HCT116 (cell line): Measurements from ENCODE around the gene TOR1AIP1. TPM values are rescaled to one million over a fixed set of nuclear protein-coding genes. Genes with fewer than 3 reads are reported as not detected.

Experiments
- ELF1 ChIP-seq: IDR thresholded peaks from 2 replicates; pipeline ENCODE4 v1.6.1; 2012; ENCODE audit warnings: low read depth, borderline replicate concordance
- POLR2AphosphoS5 ChIP-seq: IDR thresholded peaks from 2 replicates; pipeline ENCODE4 v1.6.1; 2011; ENCODE audit warnings: mild to moderate bottlenecking, low read depth, low read length, moderate library complexity
- total RNA-seq: library from RNA; stranded (reverse); gene quantifications from one replicate; pipeline ENCODE4 v1.2.1, GENCODE V29; 2021; ENCODE audit not compliant: unreplicated experiment

The TOR1AIP1 gene
- total RNA-seq, 1 experiment from 2014 or later, result 30.5 TPM

GRCh38 chr1:179968994-179969919 lies 87.2 kb downstream of the TOR1AIP1 start (continued):
- TF ChIP-seq POLR2AphosphoS5 (no peak), ELF1 (no peak)

Other genes with a start within 250 kb of the TOR1AIP1 start
- not detected for gene FAM163A, start 139.0 kb upstream of the TOR1AIP1 start, total RNA-seq
- 106 TPM for gene TOR1AIP2, start 4.5 kb upstream of the TOR1AIP1 start, total RNA-seq
- gene CEP350, start 72.5 kb downstream of the TOR1AIP1 start, total RNA-seq, result 27.6 TPM